ENCODE results near the gene GPC5.

The GPC5 gene

DNA sequence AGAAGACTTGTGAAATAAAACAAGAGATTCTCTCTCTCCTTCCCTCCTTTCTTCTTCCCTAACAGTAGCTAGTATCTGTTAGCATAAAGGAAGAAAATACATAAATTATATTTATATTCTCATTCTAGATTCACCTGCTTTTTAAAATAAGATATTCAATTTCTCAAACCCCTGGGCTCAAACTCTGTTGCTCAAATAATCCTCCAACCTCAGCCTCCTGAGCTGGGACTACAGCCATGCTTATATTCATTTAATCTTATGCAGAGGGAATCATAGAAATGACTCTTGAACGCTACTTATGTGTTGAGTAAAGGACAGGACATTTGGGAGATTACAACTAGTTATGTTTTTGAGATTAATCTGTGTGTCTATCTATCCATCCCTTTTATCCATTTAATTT is 56.2 kb downstream of the GPC5 start:
- no peak for DNase-seq (ENCODE audit: low read depth in 2 of 3, low spot score in 1 of 3)

DNA sequence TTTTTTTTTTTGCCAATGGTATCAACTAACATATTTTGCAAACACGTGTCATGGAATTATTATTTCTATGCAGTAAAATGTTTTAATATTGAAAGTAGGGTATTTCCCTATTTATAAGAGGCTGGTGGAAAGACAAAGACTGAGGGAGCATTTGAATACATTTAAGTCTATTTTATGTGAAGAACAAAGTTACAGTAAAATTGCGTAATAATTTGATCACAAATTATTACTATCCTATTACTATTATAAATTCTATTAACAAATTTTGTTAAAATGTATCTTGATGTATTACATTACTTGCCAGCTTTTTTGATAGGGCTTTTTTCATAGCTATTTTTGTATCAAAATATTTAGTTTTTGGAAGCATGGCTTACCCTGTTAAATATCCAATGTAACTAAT is 58.4 kb downstream of the GPC5 start:
- no peak for DNase-seq (ENCODE audit: low read depth in 2 of 3, low spot score in 1 of 3)

DNA sequence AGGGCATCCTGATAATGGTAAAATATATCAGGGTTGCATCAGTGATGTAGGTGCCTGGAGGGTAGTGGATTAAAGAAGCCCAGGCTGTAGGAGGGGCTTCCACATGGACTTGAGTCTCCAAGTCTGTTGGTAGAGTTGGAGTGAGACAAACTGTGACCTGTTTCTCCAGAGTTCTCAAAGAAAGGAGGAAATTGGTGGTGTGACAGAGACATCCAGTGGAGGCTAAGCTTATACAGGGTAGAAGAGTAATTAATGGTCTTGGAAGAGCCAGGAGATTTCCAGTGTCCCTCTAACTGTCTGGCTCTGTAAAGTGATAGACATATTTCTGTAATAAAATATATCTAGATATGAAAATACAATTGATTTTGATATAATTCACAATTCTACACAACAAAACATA is 61.1 kb downstream of the GPC5 start:
- DNase-seq (ENCODE audit: low read depth in 2 of 3, low spot score in 1 of 3) = no peak

DNA sequence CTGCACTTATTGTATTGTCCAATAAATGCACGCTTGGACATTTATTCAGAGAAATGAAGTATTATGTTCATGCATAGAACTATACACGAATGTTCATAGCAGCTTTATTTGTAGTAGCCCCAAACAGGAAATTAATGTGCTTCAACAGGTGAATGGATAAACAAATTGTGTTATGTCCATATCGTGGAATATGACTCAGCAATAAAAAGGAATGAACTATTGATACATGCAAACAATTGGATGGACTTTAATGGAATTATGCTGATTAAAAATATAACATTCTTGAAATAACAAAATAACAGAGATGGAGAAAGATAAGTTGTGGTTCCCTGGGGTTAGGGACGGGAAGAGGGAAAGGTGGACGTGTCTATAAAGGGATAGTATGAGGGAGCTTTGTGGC is 65.9 kb downstream of the GPC5 start:
- no peak for DNase-seq (ENCODE audit: low read depth in 2 of 3, low spot score in 1 of 3)

DNA sequence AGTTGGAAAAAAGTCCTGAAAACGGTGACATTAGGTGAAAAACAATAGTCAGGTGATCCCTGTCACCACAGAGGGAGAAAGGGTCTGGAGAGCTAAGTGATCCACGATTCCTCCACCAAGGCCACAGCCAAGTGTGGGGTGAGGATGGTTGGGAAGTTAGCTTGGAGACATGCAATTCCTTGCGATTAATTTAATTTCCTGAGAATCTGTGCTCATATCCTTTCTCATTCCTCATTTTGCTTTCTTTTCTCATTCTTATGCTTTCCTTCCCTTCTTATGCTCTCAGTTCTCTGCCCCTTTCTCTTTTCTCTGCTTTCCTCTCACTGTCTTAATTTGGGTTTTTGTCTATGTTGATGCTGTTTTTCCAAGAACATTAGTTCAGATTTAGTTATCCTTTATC is 68.8 kb downstream of the GPC5 start:
- no peak for DNase-seq (ENCODE audit: low read depth in 2 of 3, low spot score in 1 of 3)

DNA sequence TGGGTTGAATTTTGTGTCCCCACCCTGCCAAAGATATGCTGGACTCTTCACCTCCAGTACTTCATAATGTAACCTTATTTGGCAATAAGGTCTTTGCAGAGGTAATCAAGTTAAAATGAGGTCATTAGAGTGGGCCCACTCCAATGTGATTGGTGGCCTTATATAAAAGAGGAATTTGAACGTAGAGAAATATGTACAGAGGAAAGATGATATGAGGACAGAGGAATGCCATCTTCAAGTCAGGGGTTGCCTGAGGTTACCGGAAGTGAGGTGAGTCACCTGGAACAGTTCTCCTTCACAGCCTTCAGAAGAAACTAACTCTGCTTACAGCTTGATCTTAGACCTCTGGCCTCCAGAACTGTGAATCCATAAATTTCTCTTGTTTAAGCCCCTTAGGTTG is 69.9 kb downstream of the GPC5 start:
- no peak for DNase-seq (ENCODE audit: low read depth in 2 of 3, low spot score in 1 of 3)

DNA sequence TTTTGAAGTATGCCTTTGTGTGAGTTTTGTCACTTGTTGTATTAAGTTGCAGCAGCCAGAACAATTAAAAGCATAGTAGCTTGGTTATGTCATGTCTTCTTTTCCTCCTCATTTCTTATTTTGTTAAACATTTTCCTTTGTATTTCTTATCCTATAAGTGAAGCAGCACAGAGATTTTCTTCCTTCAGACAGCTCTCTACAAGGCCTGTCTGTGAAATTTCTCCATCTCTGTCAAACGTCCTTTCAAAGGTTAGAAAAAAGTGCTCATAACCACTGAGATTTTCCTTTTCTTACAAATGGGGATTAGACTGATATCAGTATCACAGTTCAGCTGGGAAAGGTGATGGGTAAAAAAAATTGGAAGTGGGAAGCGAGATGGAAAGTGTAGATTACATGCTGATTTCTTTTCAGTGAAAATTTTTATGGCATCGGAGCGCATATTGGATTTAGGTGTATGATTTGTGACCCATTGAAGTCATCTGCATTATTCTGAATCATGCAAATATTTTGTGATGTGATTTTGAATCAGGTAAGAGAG is 71.7 kb downstream of the GPC5 start:
- no peak for DNase-seq (ENCODE audit: low read depth in 2 of 3, low spot score in 1 of 3)

DNA sequence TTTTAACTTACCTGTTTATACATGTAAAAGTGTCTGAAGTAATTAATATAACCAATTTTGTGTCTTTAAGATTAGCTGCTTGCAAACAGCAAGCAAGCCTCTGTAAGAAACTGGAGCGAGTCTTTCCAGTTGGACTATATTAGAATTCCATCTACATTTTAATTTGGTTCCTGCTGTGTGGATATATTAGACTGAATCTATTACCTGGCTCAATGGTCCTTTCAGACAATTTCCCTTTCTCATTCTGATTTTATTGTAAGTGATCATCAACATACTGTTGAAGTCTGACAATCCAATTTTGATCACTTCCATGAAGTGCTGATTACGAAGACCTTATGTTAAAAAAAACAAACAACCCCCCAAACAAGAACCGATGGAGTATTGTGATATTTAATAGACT is 72.3 kb downstream of the GPC5 start:
- DNase-seq (ENCODE audit: low read depth in 2 of 3, low spot score in 1 of 3) = no peak

DNA sequence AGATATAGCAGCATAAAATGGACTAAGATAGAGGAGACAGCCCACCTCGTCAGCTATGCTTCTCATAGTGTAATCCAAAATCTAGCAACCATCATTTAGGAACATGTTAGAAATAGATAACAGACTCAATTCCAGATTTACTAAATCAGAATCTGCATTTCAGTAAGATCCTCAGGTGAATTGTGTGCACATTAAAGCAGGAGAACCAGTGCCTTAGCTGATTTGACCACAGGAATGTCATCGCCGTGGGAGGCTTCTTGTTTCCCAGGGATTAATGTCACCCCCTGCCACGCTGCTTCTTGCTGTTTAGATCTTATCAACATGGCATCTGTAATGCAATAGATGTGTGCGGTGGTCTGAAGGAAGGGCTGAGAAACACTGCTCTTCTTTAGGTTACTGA is 84.0 kb downstream of the GPC5 start:
- DNase-seq (ENCODE audit: low read depth in 2 of 3, low spot score in 1 of 3) = no peak

DNA sequence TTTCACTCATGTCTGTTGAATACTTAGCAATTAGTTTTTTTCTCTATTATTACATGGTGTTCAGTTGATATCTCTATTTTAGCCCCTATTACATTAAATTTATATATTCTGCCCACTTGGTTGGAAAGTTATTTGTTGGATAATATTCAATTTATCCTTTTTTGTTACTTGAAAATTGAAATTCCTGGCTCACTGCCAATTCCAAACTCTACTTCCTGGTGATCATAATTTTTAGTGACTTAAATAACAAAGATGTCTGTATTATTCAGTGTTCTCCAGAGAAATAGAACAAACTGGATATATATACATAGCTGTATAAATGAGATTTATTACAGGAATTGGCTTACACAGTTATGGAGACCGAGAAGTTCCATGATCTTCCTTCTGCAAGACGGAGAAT is 93.6 kb downstream of the GPC5 start:
- DNase-seq (ENCODE audit: low read depth in 2 of 3, low spot score in 1 of 3) = no peak

DNA sequence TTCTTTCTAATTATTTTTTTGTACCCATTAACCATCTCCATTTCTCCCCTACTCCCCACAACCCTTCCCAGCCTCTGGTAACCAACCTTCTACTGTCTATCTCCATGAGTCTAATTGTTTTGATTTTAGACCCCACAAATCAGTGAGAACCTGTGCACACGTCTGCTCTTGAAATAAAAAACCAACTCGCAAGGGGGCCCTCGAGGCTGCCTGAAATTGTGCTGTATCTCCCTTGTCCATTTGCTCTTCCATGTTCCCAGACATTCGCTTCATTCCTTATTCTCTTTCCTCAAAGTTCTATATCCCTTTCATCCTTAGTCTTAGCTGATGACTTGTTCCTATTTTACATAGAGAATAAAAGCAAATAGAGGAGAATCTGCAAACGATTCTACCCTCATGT is 95.0 kb downstream of the GPC5 start:
- no peak for DNase-seq (ENCODE audit: low read depth in 2 of 3, low spot score in 1 of 3)

DNA sequence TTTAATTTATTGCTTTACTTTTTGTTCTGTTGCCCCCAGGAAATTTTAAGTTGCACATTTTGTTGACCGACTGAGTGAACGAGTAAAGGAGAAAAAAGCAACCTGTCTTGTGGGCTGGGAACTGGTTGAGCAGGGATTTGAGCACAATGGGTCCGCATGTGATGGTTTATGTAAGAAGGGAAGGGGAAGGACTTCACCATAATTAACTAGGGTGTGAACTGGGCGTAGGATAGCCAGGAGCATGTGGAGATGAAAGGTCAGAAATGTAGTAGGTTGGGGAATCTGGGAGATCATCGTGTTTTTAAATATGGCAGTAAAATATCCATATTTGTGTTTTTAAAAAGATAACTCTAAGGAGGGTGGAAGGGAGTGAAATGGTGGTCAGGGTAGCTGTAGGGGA is 99.9 kb downstream of the GPC5 start:
- DNase-seq (ENCODE audit: low read depth in 2 of 3, low spot score in 1 of 3) = no peak

DNA sequence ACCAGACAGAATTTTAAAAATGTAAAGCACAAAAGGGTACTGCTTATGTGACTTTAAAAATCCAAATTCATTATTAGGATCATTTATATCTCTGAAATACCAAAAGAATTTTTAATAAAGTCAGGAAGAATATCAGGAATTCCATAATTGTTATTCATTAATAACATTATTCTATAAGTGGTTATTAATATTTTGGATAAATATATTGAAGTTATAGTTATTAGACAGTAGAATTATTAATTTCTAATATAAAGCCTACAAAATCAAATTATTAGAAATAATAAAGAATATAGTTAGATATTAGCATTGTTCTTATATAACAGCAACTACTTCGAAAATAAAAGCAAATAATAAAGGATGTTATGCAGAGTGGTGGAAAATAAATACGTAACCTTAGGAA is 105.8 kb downstream of the GPC5 start:
- no peak for DNase-seq (ENCODE audit: low read depth in 2 of 3, low spot score in 1 of 3)

DNA sequence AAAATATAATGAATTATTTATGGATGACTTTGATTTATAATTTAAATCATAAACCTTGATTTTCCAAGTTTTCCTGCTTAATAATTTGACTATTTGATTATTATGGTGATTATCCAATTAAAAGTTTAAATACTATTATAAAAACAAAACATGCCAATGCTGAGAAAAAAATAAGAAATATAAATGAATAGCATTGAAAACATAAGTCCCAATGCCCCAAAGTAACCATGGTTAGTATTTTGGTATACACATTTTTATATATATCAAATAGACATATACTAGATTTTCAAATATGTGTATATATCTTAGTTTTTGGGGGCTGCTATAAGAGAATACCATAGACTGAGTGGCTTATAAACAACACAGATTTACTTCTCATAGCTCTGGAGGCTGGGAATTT is 108.3 kb downstream of the GPC5 start:
- DNase-seq (ENCODE audit: low read depth in 2 of 3, low spot score in 1 of 3) = no peak

DNA sequence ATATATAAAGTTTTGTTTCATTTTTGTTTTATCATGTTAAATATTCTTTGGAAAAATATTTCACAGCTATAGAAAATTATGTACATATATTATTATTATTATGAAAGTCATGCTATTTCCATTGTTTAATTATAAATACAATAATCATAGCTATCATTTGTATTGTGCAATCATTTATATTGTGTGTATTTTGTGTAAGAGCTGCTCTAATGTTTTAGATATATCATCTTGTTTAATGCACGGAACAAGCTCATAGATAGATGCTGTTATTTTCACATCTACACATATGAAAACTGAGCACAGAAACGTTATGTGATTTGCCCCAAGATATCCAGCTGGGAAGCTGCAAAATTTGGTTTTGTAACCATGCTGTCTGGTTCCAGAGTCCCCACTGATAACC is 111.6 kb downstream of the GPC5 start:
- DNase-seq (ENCODE audit: low read depth in 2 of 3, low spot score in 1 of 3) = no peak

DNA sequence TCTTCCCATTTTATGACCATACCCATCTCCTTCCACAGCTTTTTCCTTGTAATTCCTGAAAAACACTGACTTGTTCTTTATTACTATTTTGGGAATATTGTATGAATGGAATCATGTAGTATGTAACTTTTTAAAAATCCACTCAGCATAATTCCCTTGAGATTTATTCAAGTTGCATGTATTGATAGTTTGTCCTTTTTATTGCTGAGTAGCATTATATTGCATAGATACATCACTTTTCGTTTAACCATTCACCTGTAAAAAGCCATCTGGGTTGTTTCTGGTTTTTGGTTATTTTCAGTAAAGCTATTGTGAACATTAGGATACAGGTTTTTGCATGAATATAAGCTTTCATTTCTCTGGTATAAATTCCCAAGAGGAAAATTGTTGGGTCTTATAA is 115.4 kb downstream of the GPC5 start:
- no peak for DNase-seq (ENCODE audit: low read depth in 2 of 3, low spot score in 1 of 3)

DNA sequence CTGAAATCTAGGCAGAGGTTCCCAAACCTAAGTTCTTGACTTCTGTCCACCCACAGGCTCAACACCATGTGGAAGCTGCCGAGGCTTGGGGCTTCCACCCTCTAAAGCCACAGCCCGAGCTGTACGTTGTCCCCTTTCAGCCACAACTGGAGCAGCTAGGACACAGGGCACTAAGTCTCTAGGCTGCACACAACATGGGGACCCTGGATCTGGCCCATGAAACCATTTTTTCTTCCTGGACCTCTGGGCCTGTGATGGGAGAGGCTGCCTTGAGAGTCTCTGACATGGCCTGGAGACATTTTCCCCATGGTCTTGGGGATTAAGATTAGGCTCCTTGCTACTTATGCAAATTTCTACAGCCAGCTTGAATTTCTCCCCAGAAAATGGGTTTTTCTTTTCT is 118.4 kb downstream of the GPC5 start:
- no peak for DNase-seq (ENCODE audit: low read depth in 2 of 3, low spot score in 1 of 3)

DNA sequence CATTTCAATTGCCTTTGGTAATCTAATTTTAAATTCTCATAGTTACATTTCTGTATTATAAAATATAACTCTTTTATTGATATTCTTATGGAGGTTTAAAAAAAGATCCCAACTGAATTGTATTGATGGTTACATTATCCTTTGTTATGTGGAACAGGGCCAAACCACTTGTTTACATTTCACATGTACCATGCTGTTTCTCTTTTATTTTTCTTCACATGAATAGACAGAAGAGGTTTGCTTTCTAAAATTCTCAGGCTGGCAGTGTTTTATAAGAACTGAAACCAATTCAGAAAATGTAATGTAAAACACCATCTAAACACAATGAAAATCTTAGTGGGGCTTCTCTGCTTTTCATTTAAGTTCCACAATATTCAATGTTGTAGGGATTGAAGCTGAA is 122.5 kb downstream of the GPC5 start:
- DNase-seq (ENCODE audit: low read depth in 2 of 3, low spot score in 1 of 3) = no peak

DNA sequence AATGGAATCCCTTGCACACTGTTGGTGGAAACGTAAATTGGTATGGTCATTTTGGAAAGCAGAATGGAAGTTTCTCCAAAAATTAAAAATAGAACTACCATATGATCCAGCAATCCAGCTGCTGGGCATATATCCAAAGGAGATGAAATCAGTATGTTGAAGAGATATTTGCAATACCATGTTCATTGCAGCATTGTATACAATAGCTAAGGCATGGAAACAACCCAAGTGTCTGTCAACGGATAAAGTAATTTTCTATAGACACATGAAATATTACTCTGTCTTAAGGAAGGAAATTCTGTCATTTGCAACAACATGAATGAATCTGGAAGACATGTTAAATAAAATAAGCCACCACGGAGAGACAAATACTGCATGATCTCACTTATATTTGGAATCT is 124.7 kb downstream of the GPC5 start:
- DNase-seq (ENCODE audit: low read depth in 2 of 3, low spot score in 1 of 3) = no peak

DNA sequence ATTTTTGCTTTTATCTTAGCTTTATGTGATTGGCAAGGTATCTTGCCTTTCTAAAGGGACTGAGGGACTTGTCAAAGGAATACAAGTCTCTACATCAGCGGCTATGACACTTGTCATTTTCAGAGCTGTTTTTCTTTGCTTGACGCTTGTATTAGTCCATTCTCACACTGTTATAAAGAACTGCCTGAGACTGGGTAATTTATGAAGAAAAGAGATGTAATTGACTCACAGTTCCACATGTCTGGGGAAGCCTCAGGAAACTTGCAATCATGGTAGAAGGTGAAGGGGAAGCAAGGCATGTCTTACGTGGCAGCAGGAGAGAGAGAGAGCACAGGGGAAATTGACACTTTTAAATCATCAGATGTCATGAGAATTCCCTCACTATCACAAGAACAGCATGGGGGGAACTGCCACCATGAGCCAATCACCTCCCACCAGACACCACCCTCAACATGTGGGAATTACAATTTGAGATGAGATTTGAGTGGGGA is 128.2 kb downstream of the GPC5 start:
- DNase-seq (ENCODE audit: low read depth in 2 of 3, low spot score in 1 of 3) = no peak

DNA sequence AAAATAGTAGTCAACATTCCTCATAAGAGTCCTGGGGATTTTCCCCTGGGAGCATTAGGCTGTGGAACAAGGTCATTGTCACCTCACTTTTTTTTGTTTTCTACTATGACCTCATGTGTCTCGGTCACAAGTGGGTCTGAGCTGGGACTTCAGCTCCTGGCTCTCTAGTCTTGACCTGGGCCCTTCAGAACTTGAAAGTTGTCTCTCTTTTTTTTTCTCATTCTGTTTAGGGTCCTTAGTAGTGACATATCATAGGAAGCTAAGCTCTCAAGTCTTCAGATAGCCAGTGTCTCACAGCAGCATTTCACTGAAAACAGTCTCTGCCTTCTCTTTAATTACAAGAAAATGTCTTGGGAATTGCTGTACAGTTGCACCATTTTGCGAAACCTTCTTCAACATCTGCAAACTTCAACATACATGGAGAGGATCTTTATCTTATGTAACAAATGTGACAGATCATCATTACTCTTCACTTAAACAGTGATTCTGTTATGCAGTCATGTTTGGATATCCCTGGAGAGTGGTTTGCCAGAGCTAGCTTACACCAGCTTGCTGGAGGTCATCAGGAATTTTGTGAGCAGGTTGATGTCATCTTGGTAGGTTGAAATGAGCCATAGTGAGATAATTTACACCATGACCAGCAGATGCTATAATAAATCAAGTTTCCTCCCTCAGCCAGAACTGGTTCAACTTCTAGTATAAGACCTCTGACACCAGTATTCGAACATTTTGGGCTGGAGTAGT is 131.5 kb downstream of the GPC5 start:
- DNase-seq (ENCODE audit: low read depth in 2 of 3, low spot score in 1 of 3) = no peak

DNA sequence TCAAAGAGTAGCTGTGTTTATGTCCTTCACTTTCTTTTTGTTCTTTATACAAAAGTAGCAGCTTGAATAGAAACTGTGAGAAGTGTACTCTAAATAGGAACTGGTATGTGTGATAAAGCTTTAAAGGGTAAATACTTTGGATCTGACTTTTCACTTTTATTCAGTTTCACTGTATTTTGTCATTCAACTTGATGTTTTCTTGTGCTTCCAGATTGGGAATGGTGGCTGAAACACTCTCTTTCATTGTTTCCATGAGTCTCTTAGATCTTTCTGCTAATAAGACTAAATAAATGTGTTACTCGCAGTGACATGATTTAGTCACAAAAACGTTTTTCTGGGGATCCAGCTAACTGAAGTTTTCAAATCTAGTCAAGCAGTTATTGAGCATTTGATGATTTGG is 133.2 kb downstream of the GPC5 start:
- no peak for DNase-seq (ENCODE audit: low read depth in 2 of 3, low spot score in 1 of 3)

DNA sequence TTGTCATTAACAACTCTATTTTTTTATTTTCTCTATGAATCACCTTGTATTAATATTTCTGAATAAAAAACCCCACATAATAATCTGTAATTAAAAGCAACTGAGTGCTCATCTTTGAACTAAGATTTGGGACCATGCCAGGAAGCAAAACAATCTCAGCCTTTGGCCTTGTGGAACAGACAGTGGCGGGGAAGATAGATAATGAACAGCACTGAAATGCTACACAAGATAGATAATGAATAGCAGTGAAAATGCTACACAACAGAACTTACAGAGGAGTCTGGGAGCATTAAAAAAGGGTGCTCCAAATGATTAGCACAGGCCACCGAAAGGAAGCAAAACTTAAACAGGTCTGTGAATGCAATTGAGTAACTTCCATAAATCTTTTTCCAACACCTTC is 134.9 kb downstream of the GPC5 start:
- no peak for DNase-seq (ENCODE audit: low read depth in 2 of 3, low spot score in 1 of 3)

Measured in stimulated activated CD4-positive, alpha-beta T cell treated with anti-CD3 and anti-CD28 coated beads, Interleukin-12 subunit alpha, Interleukin-12 subunit beta, amount 100 ng/mL, for 48 hours (primary cell).